Adipocyte (in vitro differentiated cells): ENCODE data around the gene R3HCC1L.
A peak's percentile ranks its signal among the peaks of the same experiment; 100 is the strongest.
"Not testable (repeated sequence)": the region's sequence is repeated elsewhere in the genome, so short reads cannot be mapped to it uniquely, and the experiment has no call there.

Experiments
- DNase-seq: peaks from one replicate; pipeline ENCODE4 v3.0.0-alpha.2; 2015; ENCODE audit warnings: low read depth
- H3K27me3 ChIP-seq: replicated peaks from 2 replicates; pipeline ENCODE4 v1.7.0; 2013; ENCODE audit warnings: mild to moderate bottlenecking, low read length, moderate library complexity; ENCODE audit not compliant: control insufficient read depth, insufficient read depth
- H3K36me3 ChIP-seq: 2 replicates; pipeline ENCODE4 v1.7.0; 2013; ENCODE audit warnings: low read length, mild to moderate bottlenecking, moderate library complexity; ENCODE audit not compliant: control insufficient read depth, insufficient read depth, severe bottlenecking
- H3K4me1 ChIP-seq: 2 replicates; pipeline ENCODE4 v1.7.0; 2013; ENCODE audit warnings: mild to moderate bottlenecking, low read length, moderate library complexity; ENCODE audit not compliant: control insufficient read depth, insufficient read depth
- H3K4me3 ChIP-seq: 2 replicates; pipeline ENCODE4 v1.7.0; 2013; ENCODE audit warnings: mild to moderate bottlenecking, low read length, moderate library complexity
- H3K9ac ChIP-seq: 2 replicates; pipeline ENCODE4 v1.7.0; 2013; ENCODE audit warnings: mild to moderate bottlenecking, low read length, moderate library complexity
- H3K9me3 ChIP-seq: 2 replicates; pipeline ENCODE4 v1.7.0; 2013; ENCODE audit warnings: mild to moderate bottlenecking, low read length, moderate library complexity; ENCODE audit not compliant: control insufficient read depth

Gene R3HCC1L

GRCh38 chr10:98134117-98134430 lies 383 bp upstream of the R3HCC1L start:
- Histone ChIP-seq H3K4me1 (peaks cover 8% of the 10 kb centered on the region), H3K9me3 (peaks cover 4% of the 10 kb centered on the region), H3K9ac (peak overlapping the region; percentile 92), H3K4me3 (peak overlapping the region; percentile 89), H3K27me3 (no peaks in the 10 kb centered on the region), H3K36me3 (no peaks in the 10 kb centered on the region)
- DNase-seq: no peak

- DNase-seq: no peak
- Histone ChIP-seq H3K27me3 (no peaks in the 10 kb centered on the region), H3K4me3 (peak overlapping the region; percentile 89), H3K36me3 (no peaks in the 10 kb centered on the region), H3K9ac (peak overlapping the region; percentile 92), H3K9me3 (peaks cover 4% of the 10 kb centered on the region), H3K4me1 (peaks cover 14% of the 10 kb centered on the region)
Measured at GRCh38 chr10:98135222-98135899, 904 bp downstream of the R3HCC1L start.

GRCh38 chr10:98136775-98137174 lies 2.3 kb downstream of the R3HCC1L start:
- not testable (repeated sequence) for H3K4me3 ChIP-seq, DNase-seq, H3K27me3 ChIP-seq, H3K9ac ChIP-seq, H3K36me3 ChIP-seq, H3K9me3 ChIP-seq
- H3K4me1 ChIP-seq: peaks cover 16% of the 10 kb centered on the region

GRCh38 chr10:98138031-98138430 lies 3.6 kb downstream of the R3HCC1L start:
- no peak for DNase-seq
- peaks cover 25% of the 10 kb centered on the region for H3K4me1 ChIP-seq
- H3K36me3 ChIP-seq: no peaks in the 10 kb centered on the region
- H3K9ac ChIP-seq: no peak overlapping the region
- no peaks in the 10 kb centered on the region for H3K9me3 ChIP-seq
- H3K27me3 ChIP-seq: no peaks in the 10 kb centered on the region
- no peak overlapping the region for H3K4me3 ChIP-seq

GRCh38 chr10:98139431-98139830 lies 5.0 kb downstream of the R3HCC1L start:
- DNase-seq: no peak
- Histone ChIP-seq H3K36me3 (no peaks in the 10 kb centered on the region), H3K4me1 (peaks cover 31% of the 10 kb centered on the region), H3K4me3 (no peak overlapping the region), H3K9me3 (no peaks in the 10 kb centered on the region), H3K27me3 (no peaks in the 10 kb centered on the region), H3K9ac (no peak overlapping the region)

GRCh38 chr10:98141484-98142073 lies 7.1 kb downstream of the R3HCC1L start:
- Histone ChIP-seq H3K4me3 (no peak overlapping the region), H3K9me3 (no peaks in the 10 kb centered on the region), H3K27me3 (no peaks in the 10 kb centered on the region), H3K4me1 (peaks cover 26% of the 10 kb centered on the region), H3K9ac (no peak overlapping the region), H3K36me3 (no peaks in the 10 kb centered on the region)
- DNase-seq: no peak

GRCh38 chr10:98144985-98145384 lies 10.5 kb downstream of the R3HCC1L start:
- Histone ChIP-seq H3K4me1 (peaks cover 24% of the 10 kb centered on the region), H3K4me3 (no peak overlapping the region), H3K9me3 (no peaks in the 10 kb centered on the region), H3K36me3 (no peaks in the 10 kb centered on the region), H3K27me3 (no peaks in the 10 kb centered on the region), H3K9ac (no peak overlapping the region)
- no peak for DNase-seq

GRCh38 chr10:98149858-98150257 lies 15.4 kb downstream of the R3HCC1L start:
- Histone ChIP-seq H3K27me3 (no peaks in the 10 kb centered on the region), H3K9ac (no peak overlapping the region), H3K9me3 (no peaks in the 10 kb centered on the region), H3K4me3 (no peak overlapping the region), H3K36me3 (peaks cover 3% of the 10 kb centered on the region), H3K4me1 (peaks cover 13% of the 10 kb centered on the region)
- DNase-seq: no peak

- H3K4me1 ChIP-seq: peaks cover 16% of the 10 kb centered on the region
- DNase-seq: peak; percentile 15
- no peaks in the 10 kb centered on the region for H3K27me3 ChIP-seq
- no peak overlapping the region for H3K9ac ChIP-seq
- H3K4me3 ChIP-seq: no peak overlapping the region
- H3K36me3 ChIP-seq: peaks cover 3% of the 10 kb centered on the region
- no peaks in the 10 kb centered on the region for H3K9me3 ChIP-seq
Measured at GRCh38 chr10:98150544-98150943, 16.1 kb downstream of the R3HCC1L start.

- not testable (repeated sequence) for H3K9ac ChIP-seq, DNase-seq, H3K9me3 ChIP-seq, H3K27me3 ChIP-seq, H3K4me3 ChIP-seq
- Histone ChIP-seq H3K4me1 (peaks cover 16% of the 10 kb centered on the region), H3K36me3 (peaks cover 19% of the 10 kb centered on the region)
Measured at GRCh38 chr10:98152778-98153177, 18.3 kb downstream of the R3HCC1L start.

GRCh38 chr10:98153213-98153958 lies 18.9 kb downstream of the R3HCC1L start:
- not testable (repeated sequence) for H3K9me3 ChIP-seq, H3K27me3 ChIP-seq
- peaks cover 25% of the 10 kb centered on the region for H3K36me3 ChIP-seq
- H3K4me1 ChIP-seq: peaks cover 16% of the 10 kb centered on the region
- peak overlapping the region; percentile 61 for H3K9ac ChIP-seq
- H3K4me3 ChIP-seq: peak overlapping the region; percentile 38
- peak; percentile 50 for DNase-seq
